Thyroid gland (tissue), 4 donors: ENCODE measurements around the gene ACVR1B. TPM values are rescaled to one million over a fixed set of nuclear protein-coding genes. Genes with fewer than 3 reads are reported as not detected.

Experiments used
- DNase-seq, 2 donors: peaks; one replicate each; pipeline ENCODE4 v3.0.0-alpha.2; 2019
- H3K27ac ChIP-seq, 3 donors: fragments of 200-600 bp; sonication (generic); 1 replicate in 2 of 3; 2 replicates in 1 of 3; pipeline ENCODE4 v1.5.1; 2016 to 2019; ENCODE audit warnings: mild to moderate bottlenecking in 1 of 3, moderate library complexity in 1 of 3
- H3K27me3 ChIP-seq: fragments of 200-600 bp; sonication (generic); one replicate; pipeline ENCODE4 v1.5.1; 2019
- H3K36me3 ChIP-seq, 2 donors: fragments of 200-600 bp; sonication (generic); one replicate each; pipeline ENCODE4 v1.5.1; 2016 to 2019
- H3K4me1 ChIP-seq, 2 donors: fragments of 200-600 bp; sonication (generic); one replicate each; pipeline ENCODE4 v1.5.1; 2017 to 2019
- H3K4me3 ChIP-seq, 3 donors: fragments of 200-600 bp; sonication (generic); replicated peaks in 1 of 3; 1 replicate in 2 of 3; 2 replicates in 1 of 3; pipeline ENCODE4 v1.5.1; 2016; ENCODE audit warnings: mild to moderate bottlenecking in 1 of 3
- H3K9me3 ChIP-seq: fragments of 200-600 bp; sonication (generic); one replicate; pipeline ENCODE4 v1.5.1; 2017
- CTCF ChIP-seq, 6 experiments: fragments of 200-600 bp in 3 of 6; fragments of 450-650 bp in 3 of 6; sonication (generic) in 3 of 6; IDR thresholded peaks; one replicate each; pipeline ENCODE4 v1.5.1; 2016 to 2019; ENCODE audit warnings: antibody characterized with exemption in 6 of 6, mild to moderate bottlenecking in 2 of 6, inconsistent platforms in 1 of 6, moderate library complexity in 1 of 6
- POLR2A ChIP-seq, 2 donors: fragments of 450-650 bp; IDR thresholded peaks; one replicate each; pipeline ENCODE4 v1.6.1; 2017; ENCODE audit warnings: antibody characterized with exemption in 2 of 2, mild to moderate bottlenecking in 2 of 2, moderate library complexity in 1 of 2
- WGBS, 2 donors: methylation state at CpG; one replicate each; pipeline ENCODE4 v1.1.5; 2017; 5-methylcytosine and 5-hydroxymethylcytosine counted together
- intact Hi-C: fragments of 100-400 bp; cut with DNase I; formaldehyde crosslinking; loops from one replicate; pipeline ENCODE4 v1.15.1; 2023
- total RNA-seq, 4 donors: library from RNA; depleted of rRNA; stranded (reverse); fragments of >200 nt; gene quantifications; one replicate each; pipeline ENCODE4 v1.2.3, GENCODE V29; 2016

ACVR1B gene
- total RNA-seq, 4 donors from 2014 or later: 13.7 to 19.9 (median 19.2) TPM

- Histone ChIP-seq H3K9me3 (no peaks in the 10 kb centered on the region), H3K4me1 (peaks cover 15 to 58% of the 10 kb centered on the region in 2 donors), H3K4me3 (no peak overlapping the region), H3K27ac (peak overlapping the region in 2 of 3 donors; percentile 63 to 69), H3K36me3 (no peaks in the 10 kb centered on the region), H3K27me3 (peaks cover 9% of the 10 kb centered on the region)
- intact Hi-C loops: no loop called here
- no peak for TF ChIP-seq POLR2A (IDR thresholded peaks at IDR 0.05)
- TF ChIP-seq CTCF (IDR thresholded peaks at IDR 0.05): no peak
- DNase-seq: no peak
- WGBS, 2 donors: 46 to 58% methylated on average over 6 of the region's 6 CpGs
Measured at GRCh38 chr12:51910168-51910567, 41.3 kb upstream of the ACVR1B start.

DNA sequence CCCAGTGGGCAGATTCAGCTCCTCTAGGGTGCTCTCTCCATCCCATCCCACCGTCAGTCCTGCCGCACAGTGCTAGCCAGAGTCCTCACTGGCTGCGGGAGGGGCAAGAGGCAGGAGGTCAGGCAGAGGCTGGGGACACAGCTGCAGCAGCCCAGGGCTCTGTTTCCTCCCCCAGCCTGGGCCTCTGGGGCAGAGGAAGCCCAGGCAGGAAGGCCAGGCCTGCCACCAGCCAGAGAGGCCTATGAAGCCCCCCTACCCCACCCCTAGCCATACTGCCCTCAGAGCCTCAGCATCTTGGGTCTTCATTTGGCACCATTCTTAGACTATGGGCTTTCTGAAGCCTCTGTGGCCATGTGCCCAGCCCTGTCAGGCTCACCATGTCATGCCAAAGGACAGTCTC, 40.8 kb upstream of the ACVR1B start:
- no peak for DNase-seq
- peaks cover 9% of the 10 kb centered on the region for H3K27me3 ChIP-seq
- H3K9me3 ChIP-seq: no peaks in the 10 kb centered on the region
- H3K4me1 ChIP-seq: peaks cover 15 to 52% of the 10 kb centered on the region in 2 donors
- H3K36me3 ChIP-seq: no peaks in the 10 kb centered on the region
- TF ChIP-seq CTCF (IDR thresholded peaks at IDR 0.05): no peak
- no peak for TF ChIP-seq POLR2A (IDR thresholded peaks at IDR 0.05)
- H3K4me3 ChIP-seq: no peak overlapping the region
- intact Hi-C loops: no loop called here
- peak overlapping the region; percentile 15 to 69 (median 63) for H3K27ac ChIP-seq
- 16 to 55% methylated on average over 3 of the region's 3 CpGs for WGBS, 2 donors

DNA sequence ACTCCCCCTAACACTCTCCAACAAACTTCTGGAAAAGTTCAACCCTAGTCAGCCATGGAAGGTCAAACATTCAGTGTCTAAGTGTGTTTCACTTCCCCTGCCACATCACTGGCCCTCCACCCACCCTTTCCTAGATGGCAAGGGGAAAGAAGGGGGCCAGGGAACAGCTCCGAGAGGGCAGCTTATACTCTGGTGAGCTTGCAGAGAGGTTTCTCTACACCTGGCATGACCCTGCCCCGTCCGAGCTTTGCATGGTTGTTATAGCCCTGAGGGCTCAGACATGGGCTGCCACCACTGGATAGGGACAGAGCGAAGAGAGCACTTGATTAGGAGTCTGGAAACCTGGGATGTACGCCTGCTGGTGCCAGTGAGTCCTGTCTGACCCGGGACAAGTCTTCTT, 40.2 kb upstream of the ACVR1B start:
- WGBS, 2 donors: 77 to 83% methylated on average over 6 of the region's 6 CpGs
- DNase-seq: no peak
- no peak for TF ChIP-seq POLR2A (IDR thresholded peaks at IDR 0.05)
- TF ChIP-seq CTCF (IDR thresholded peaks at IDR 0.05): no peak
- Histone ChIP-seq H3K27ac (peak overlapping the region in 2 of 3 donors; percentile 63 to 69), H3K4me1 (peaks cover 15 to 46% of the 10 kb centered on the region in 2 donors), H3K4me3 (no peak overlapping the region), H3K9me3 (no peaks in the 10 kb centered on the region), H3K27me3 (peaks cover 6% of the 10 kb centered on the region), H3K36me3 (peaks cover 0 to 3% of the 10 kb centered on the region in 2 donors)
- intact Hi-C loops: no loop called here

DNA sequence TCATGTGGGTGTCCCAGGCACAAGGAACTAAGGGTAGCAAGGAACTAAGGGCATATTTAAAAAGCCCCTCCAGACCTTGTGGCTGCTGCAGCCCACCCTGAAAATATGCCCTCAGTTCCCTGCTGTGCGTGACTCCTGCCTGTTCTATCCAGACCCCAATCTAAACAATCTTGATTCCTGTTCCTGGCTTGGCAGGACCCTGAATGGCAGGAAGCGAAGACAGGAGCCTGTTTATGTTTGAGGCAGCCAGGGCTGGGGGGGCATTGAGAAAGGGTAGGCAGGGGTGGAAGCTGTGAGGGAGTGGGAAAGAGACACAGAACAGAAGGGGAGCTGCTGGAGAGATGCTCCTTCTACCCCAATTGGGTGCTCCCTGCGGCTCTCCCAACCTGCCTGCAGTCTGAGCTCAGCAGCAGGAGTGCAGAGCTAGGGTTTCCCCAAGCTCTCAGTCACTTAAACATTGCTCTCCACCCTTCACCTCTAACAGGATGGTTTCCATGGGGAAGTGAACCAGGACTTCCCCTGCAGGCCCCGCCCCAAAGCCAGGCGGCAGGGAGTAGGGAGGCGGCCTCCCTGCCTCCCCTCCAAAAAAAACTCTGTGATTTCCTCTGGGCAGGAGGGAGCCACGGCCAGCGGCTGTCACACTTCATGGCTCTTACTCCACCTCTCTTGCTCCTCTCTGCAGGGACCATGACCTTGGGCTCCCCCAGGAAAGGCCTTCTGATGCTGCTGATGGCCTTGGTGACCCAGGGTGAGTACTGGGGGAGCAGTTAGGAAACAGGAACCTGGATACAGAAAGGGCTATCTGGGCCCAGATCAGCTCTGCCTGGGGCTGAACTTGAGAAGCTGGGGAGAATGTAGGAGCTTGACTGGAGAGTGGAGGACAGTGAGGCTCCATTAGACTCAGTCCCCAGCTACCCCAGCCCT, 39.4 kb upstream of the ACVR1B start:
- H3K27ac ChIP-seq: peak overlapping the region; percentile 1 to 69 (median 63)
- TF ChIP-seq POLR2A (IDR thresholded peaks at IDR 0.05) (peak in 1 of 2 donors; percentile 13), CTCF (IDR thresholded peaks at IDR 0.05) (no peak)
- peaks cover 2% of the 10 kb centered on the region for H3K27me3 ChIP-seq
- WGBS, 2 donors: 54 to 73% methylated on average over 8 of the region's 8 CpGs
- intact Hi-C loops: no loop called here
- H3K36me3 ChIP-seq: peaks cover 0 to 3% of the 10 kb centered on the region in 2 donors
- DNase-seq: no peak
- peak overlapping the region in 1 of 3 donors; percentile 9 for H3K4me3 ChIP-seq
- peaks cover 15 to 41% of the 10 kb centered on the region in 2 donors for H3K4me1 ChIP-seq
- H3K9me3 ChIP-seq: no peaks in the 10 kb centered on the region
